Measurements from ENCODE around the gene DFFA. TPM values are rescaled to one million over a fixed set of nuclear protein-coding genes. Genes with fewer than 3 reads are reported as not detected.

Gene DFFA, protein sequence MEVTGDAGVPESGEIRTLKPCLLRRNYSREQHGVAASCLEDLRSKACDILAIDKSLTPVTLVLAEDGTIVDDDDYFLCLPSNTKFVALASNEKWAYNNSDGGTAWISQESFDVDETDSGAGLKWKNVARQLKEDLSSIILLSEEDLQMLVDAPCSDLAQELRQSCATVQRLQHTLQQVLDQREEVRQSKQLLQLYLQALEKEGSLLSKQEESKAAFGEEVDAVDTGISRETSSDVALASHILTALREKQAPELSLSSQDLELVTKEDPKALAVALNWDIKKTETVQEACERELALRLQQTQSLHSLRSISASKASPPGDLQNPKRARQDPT
- total RNA-seq = 32.0 and 47.1 TPM in 2 replicates

DNA sequence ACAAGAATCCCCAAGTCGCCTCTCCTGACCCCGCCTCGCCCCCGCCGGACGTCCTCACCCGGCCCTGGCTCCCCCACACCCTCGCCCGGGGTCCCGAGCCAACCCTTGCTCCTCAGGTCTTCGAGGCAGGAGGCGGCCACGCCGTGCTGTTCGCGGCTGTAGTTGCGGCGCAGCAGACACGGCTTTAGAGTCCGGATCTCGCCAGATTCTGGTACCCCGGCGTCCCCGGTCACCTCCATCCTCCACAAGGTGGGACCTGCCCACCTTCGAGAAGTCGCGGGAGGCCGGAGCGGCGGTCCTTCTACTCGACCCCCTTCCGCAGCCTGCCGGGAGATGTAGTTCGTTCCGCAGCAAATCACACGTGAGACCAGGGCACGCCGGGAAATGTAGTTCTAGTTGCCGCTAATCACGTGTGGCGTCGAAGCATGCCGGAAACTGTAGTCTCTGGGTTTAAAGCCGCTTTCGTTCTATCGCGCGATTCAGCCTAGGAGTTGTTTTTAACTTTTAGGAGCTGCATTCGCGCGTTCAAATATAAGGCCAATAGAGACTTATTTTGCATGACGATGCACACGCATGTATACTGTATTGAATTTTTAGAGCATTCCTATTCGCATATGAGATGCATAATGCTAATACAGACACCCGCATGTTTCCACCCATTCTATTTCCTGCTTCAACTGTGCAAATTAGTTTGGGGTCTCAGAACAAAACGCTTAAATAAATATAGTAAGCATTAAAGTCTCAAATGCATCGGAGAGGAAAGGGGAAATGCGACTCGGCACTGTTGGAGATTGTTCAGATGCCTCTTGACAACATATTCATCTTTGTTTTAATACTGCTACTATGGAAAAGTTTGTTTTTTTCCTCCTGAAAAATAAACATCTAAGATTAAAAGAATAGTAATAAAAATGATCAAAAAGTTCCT is at the start of gene DFFA:
Gene DFFA, minus strand, starts transcription at position 310 of the 925 bp plus-strand sequence. Its CDS starts 71 bp downstream, at position 239.

DNA sequence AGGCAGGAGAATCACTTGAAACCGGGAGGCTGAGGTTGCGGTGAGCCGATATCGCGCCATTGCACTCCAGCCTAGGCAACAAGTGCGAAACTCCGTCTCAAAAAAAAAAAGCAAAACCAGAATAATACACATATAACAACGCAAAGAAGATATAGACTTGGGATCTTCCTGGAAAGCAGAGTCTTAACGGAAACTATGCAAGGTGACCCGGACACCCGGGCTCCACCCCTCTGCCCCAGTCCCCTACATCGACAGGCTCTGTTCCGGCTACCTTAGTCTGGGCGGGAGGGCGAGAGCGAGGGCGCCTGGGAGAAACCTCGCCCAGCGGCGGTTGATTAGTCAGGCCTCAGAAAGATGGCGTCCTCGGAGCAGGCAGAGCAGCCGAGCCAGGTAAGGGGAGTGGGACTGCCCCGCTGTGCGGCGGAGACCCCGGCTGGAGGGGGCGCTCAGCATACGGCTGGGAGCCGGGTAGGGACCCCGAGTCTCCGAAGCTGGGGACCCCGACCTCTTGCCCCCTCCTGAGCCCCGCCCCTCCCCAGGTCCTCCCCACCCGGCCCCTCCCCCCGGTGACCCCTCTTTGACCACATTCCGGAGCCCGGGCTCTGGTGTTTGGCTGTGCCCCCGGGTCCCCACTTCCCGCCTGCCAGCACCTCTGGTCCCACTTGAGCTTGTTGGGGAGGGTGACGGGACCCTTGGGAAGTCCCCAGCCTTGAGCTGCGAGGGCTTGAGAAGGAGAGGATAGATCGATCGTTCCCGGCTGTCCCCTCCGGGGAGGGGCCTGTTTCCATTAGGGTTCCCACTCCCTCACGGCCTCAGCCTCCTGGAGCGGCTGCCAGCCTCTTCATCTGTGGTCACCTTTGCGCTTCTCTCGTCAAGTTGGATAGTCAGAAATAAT is 2.5 kb upstream of the DFFA start, which contains the start of gene PEX14:
Gene PEX14, plus strand, starts transcription at position 338 of the 895 bp plus-strand sequence. Its CDS starts 17 bp downstream, at position 355.

DNA sequence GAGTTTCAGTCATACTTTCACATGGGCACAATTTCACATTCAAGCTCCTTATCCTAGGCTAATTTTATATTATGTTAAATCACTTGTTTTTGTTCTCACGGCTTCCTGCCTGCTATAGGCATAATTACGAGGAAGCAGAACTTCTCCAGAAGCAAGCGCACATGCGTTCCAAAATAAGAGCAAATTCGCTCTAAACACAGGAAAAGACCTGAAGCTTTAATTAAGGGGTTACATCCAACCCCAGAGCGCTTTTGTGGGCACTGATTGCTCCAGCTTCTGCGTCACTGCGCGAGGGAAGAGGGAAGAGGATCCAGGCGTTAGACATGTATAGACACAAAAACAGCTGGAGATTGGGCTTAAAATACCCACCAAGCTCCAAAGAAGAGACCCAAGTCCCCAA is 22.6 kb downstream of the DFFA start, which contains the start of gene CORT:
Gene CORT, plus strand, starts transcription at position 281 of the 400 bp plus-strand sequence. CDS start 193 bp downstream, outside the sequence.

DNA sequence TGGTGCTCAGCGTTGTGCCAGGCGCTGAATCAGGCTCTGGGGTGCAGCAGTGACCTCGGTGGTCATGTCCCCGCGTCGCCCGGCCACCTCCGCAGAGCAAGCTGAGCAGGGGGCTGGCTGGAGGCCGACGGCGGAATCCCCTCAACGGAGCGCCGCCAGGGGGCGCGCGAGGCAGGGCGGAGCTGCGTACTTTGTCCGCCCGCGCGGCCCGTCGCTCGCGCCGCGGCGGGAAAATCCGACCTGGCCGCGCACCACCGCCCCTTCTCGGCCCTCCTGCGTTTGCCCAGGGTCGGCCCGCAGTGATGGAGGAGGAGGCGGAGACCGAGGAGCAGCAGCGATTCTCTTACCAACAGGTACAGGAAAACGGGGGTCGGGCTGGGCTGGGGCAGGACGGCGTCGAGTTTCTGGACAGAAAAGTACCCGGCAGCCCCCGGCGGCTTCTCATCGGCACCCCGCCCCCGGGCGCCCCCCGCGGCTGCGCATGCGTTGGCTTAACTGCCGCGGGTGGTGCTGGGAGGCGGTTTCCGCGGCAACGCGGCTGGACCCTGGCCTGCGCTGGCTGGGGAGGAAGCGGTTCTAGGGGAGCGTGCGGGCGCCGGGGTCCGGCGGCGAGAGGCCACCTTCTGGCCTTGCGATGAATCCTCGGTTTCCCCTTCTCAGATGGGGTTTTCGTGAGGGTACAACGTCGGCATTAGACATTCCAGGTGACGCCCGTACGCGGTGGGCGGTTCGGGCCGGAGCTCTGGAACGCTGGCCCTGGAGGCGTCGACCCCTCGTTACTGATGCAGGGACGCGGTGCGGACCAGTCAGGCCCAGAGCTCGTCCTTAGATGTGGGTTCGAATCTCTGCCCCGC is 41.9 kb downstream of the DFFA start, which contains the start of gene CENPS:
Gene CENPS, plus strand, starts transcription at position 218 of the 854 bp plus-strand sequence. Its CDS starts 85 bp downstream, at position 303.

Other genes starting within 250 kb of the DFFA start
- 104 and 126 TPM in 2 replicates for gene PGD, start 73.5 kb downstream of the DFFA start, total RNA-seq
- 13.2 and 14.9 TPM in 2 replicates for gene CENPS, start 42.1 kb downstream of the DFFA start, total RNA-seq
- 0.37 and 0.78 TPM in 2 replicates for gene CORT, start 22.5 kb downstream of the DFFA start, total RNA-seq
- 14.9 and 16.2 TPM in 2 replicates for gene PEX14, start 2.4 kb upstream of the DFFA start, total RNA-seq

All from subcutaneous preadipocyte (primary cell).